ENCODE measurements around the gene SKIC3. TPM values are rescaled to one million over a fixed set of nuclear protein-coding genes. Genes with fewer than 3 reads are reported as not detected.

SKIC3 gene
- total RNA-seq, 1 experiment from 2014 or later: 69.0 TPM

- no peak for TF ChIP-seq USF1 (CRISPR knock-in tag; IDR thresholded peaks at IDR 0.05)
- no peak for TF ChIP-seq AR (CRISPR knock-in tag; IDR thresholded peaks at IDR 0.05)
- no peak for TF ChIP-seq NR1H2 (CRISPR knock-in tag; IDR thresholded peaks at IDR 0.05)
- TF ChIP-seq PRRX2 (CRISPR knock-in tag; IDR thresholded peaks at IDR 0.05): no peak
- no peak for TF ChIP-seq SMAD3 (CRISPR knock-in tag; IDR thresholded peaks at IDR 0.05; ENCODE audit: borderline replicate concordance)
- TF ChIP-seq EMX1 (CRISPR knock-in tag; IDR thresholded peaks at IDR 0.05): no peak
- no peak for TF ChIP-seq MAX (CRISPR knock-in tag; IDR thresholded peaks at IDR 0.05)
- TF ChIP-seq HMGXB4 (CRISPR knock-in tag; IDR thresholded peaks at IDR 0.05): no peak
- TF ChIP-seq PREB (CRISPR knock-in tag; IDR thresholded peaks at IDR 0.05; ENCODE audit: borderline replicate concordance): no peak
- no peak for TF ChIP-seq CREM (CRISPR knock-in tag; IDR thresholded peaks at IDR 0.05)
- no peak for TF ChIP-seq CTCF (IDR thresholded peaks at IDR 0.05)
- no peak for TF ChIP-seq ARID4B (CRISPR knock-in tag; IDR thresholded peaks at IDR 0.05; ENCODE audit: borderline replicate concordance)
- TF ChIP-seq ZMAT4 (CRISPR knock-in tag; IDR thresholded peaks at IDR 0.05): no peak
- no peak for TF ChIP-seq ZNF425 (CRISPR knock-in tag; conservative IDR thresholded peaks at IDR 0.05)
- TF ChIP-seq NR3C1 (CRISPR knock-in tag; conservative IDR thresholded peaks at IDR 0.05; ENCODE audit: low read depth): no peak
- no peak for TF ChIP-seq KAT7 (CRISPR knock-in tag; IDR thresholded peaks at IDR 0.05; ENCODE audit: borderline replicate concordance)
- Mint-ChIP-seq H3K36me3 (no peaks in the 10 kb centered on the region; the same call in 1 of the 2 replicates), H3K27me3 (ENCODE audit: low read depth) (no peaks in the 10 kb centered on the region), H3K9me3 (no peaks in the 10 kb centered on the region), H3K4me1 (no peaks in the 10 kb centered on the region; the same call in 1 of the 2 replicates), H3K4me3 (no peak overlapping the region), H3K27ac (no peak overlapping the region)
- ChIA-PET POLR2A (no interaction called here), CTCF (no interaction called here)
- ATAC-seq: no peak
- DNase-seq (ENCODE audit: low spot score): no peak
These were observed 36.7 kb upstream of the SKIC3 start for GRCh38 chr5:95591490-95591901.
